Activated effector memory CD4-positive, alpha-beta T cell treated with Interleukin-2 at 50 U/mL for 16 hours (primary cell): ENCODE data around the gene PRDM5.
A peak's percentile ranks its signal among the peaks of the same experiment; 100 is the strongest.

Experiments used
- DNase-seq: peaks from one replicate; pipeline ENCODE4 v3.0.0-alpha.2; 2020

Gene PRDM5

DNA sequence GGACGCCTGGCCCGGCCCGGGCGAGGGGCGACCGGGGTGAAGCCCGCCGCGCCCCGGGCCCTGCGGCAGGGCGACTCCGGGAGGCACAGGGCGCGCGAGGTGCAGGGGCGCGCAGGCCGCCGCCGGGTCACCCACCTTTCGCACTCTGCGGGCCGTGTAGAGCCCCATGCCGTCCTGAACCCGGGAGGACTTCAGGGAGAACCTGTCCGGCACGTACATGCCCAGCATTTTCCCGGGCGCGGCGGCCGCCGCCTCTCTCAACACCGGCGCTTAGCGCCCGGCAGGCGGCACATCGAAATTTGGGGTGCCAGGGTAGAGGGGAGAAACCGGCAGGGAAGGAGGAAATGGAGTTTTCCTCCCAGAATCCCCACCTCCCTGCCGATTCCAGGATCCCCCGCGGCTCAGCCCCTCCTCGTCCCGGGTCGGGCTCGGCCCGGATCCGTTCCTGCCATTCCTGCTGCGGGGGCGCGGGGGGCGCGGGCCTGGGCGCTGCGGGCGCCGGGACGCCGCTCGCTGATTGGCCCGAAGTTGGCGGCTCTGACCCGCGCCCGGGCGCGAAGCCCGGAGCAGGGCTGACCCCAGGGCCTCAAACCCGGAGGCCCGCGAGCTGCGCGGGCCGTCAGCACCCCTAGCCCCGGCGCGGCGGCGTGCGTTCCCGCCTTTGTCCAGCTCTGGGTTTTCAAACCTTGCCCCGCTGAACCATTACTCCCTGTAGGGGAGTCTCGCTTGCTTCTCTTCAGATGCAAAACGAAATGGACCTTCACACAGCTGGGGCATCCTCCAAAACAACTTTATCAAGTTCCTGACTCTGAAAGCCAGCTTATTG is at the start of gene PRDM5:
TSS of gene PRDM5 (minus strand) at position 346 of the 826 bp plus-strand sequence. CDS start at position 228, 118 bp downstream.
- DNase-seq: peak; percentile 4

DNA sequence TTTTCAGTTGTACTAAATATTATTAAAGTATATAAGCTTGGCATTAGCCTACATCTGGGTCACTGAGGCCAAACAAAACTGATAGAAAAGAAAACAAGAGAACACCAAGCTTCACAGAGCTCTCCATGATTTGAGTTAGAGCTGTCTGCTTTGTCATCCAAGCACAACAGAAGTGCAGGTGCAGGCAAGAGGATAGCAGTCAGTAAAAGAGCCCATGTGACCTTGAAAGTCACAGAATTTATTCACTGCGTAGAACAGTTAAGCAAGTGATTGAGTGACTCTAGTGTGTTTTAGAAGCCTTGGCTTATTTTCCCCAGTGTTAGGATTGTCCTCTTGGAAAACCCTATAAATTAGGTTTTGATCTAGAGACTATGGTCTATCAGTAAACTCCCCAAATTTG is 49.4 kb upstream of the PRDM5 start:
- DNase-seq: no peak

DNA sequence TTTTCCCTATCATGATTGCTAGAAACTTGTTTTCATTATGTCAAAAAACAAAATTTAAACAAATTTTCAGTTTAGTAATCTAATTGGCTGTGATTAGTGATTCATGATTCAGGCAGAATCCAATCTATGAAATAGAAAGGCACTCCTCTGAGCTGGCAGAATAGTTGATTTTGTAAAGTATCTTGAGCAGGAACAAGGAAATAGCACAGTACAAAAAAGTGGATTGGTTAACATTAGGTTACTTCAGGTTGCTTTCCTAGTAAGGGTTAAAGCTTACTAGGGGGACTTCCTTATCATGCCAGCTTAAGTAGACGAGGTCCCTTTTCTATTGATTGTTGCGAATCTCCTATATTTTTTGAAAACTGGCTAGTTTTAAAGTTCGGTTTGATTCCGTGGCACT is 43.4 kb upstream of the PRDM5 start:
- no peak for DNase-seq

DNA sequence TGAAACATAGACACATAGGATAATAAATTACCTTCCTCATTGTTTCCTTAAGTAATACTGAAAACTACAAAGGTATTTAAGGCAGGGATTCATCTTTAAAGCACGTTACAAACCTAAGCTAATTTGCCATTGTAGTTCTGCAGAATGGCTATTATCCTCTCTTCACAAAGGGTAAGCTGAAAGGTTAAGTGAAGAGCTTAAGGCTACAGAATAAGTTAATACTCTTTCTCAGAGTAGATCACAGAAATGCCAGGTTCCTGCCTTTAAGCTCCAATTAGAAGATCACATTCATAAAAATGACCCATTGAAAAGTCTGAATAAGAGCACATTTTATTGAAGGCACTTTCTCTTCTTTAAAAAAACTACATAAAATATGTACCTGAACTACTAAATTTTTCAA is 42.1 kb upstream of the PRDM5 start:
- DNase-seq: no peak

DNA sequence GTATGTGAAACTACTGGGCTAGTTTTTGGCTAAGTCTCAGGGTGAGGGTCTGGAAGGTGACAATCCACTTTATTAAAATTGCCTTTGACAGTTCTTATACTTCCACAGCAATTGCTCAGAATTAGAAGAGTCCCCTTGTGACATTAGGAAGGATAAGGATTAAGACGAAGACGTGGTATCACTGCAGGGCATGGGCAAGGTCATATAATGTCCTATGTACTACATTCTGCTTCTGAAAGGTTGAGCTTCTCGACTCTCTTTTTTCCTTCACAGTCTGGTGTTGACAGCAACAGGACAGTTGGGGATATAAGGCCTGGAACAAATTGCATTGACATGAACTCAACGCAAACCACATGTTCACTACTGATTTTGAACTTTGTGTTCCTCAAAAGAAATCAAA is 40.9 kb upstream of the PRDM5 start:
- DNase-seq: no peak

DNA sequence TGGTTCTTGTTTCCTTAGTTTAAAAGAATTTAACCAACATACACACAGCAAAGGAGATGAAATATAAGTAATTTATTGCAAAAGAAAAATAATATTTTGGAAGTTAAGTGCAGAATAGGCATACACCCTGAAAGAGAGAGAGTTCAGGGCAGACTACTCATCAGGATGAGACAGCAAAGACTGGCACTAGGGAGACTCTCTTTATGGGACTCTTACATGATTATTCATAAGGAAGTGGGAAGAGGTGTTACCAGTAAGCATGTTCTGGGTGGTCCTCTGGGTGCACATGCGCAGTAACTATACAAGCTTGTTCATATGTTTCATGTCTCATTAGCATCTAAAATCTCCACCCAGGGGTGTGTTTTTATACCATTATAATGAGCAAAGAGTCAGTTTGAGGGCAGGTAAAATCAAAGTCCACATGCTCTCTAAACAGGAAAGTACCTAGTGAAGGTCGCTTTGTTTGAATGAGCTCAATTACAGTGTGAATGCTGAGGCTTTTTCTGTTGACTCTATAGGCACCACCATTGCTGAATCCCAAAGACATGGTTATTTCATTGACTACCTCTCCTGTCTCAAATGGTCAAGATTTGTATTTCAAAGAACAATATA is 38.2 kb upstream of the PRDM5 start:
- no peak for DNase-seq

DNA sequence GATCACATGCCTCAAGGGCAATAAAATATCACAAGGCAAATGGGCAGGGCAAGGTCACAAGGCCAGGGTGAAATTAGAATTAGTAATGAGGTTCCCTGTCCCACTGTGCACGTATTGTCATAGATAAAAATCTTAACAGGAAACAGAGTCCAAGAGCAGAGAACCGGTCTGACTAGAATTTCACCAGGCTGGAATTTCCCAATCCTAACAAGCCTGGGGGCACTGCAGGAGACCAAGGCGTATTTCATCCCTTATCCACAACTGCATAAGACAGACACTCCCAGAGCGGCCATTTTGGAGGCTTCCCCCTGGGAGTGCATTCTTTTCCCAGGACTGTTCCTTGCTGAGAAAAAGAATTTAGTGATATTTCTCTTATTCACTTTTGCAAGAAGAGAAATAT is 25.9 kb upstream of the PRDM5 start:
- DNase-seq: no peak

DNA sequence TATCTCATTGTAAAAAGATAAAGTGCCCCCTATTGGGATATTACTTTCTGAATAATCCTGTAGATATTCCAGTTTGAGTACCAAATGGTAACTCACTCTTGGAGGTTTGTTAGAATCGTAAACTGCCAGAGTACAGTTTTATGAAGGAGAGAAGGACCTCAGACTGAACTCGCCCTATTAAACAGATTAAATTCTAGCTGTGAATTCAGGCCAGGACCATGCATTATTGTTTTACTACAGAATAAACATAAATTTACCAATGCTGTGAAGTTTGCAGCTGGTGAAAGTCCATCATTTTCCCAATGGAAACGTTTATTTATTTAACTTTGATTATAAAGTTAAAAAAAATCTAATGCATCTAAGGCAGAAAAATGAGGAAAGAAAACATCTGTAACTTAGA is 20.2 kb upstream of the PRDM5 start:
- no peak for DNase-seq

DNA sequence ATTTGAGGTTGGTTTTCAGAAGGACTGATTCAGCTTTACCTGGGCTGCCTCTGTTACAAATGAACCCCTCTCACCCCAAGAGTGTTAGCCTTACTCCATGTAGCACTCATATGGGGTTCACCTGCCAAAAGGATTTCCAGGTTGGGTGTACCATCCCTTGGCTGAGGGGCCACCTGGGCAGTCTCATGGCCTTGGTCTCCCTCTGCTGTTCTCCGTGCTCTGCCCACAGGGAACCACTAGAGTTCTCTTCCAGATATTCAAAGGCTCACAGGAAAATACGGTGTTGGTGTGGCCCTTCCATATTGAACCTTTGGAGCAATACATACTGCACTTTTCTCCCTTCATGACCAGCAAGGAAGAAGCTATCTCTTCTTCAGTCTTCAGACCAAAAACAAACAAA is 18.0 kb upstream of the PRDM5 start:
- DNase-seq: no peak

DNA sequence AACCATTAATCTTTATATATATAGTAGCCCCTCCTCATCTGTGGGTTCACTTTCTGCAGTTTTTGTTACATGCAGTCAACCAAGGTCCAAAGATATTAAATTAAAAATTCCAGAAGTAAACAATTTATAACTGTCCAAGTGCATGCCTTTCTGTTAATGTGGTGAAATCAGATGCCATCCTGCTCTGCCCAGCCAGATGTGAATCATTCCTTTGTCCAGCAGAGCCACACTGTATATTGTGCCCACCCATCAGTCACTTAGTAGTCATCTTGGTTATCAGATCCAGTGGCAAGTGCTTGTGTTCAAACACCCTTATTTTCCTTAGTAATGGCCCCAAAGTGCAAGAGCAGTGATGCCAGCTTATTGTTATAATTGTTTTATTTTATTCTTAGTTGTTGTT is 17.2 kb upstream of the PRDM5 start:
- DNase-seq: no peak

DNA sequence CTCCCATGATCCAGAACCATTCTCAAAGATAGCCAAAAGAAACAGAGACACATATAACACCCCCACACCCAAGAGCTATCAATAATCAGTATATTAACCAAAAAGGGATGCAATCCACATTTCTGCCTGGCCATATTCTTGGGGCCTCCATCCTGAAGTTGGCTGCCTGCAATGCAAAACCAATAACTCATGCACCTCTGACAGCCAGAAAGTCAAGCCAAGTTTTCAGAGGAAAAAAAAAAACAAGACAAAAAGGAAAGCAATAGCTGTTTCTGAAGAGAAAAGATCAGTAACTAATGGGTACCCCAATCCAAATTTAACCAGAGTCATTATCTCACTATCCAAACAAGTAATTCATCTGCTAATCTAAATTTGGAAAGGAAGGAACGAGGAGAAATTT is 7.3 kb upstream of the PRDM5 start:
- DNase-seq: no peak

DNA sequence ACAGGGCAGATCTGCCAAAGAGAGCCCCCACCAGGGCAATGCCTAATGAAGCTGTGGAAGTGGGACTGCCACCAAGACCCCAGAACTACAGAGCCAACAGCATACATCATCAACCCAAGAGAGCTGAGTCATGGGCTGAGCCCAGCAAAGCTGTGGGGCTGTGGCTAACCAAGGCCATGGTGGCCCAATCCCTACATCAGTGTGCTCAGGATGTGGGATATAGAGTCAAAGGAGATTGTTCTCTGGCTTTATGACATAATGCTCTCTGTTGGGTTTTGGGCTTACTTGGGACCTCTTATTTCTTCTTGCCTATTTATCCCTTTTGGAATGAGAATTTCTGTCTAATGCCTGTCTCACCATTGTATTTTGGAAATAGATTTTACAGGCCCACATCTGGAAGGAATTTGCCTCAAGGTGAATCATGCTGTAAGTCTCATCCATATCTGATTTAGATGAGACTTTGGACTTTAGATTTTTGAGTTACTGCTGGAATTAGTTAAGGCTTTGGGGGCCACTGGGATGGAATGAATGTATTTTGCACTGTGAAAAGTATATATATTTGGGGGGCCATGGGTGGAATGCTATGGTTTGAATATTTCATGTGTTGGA is 5.4 kb upstream of the PRDM5 start:
- DNase-seq: no peak

DNA sequence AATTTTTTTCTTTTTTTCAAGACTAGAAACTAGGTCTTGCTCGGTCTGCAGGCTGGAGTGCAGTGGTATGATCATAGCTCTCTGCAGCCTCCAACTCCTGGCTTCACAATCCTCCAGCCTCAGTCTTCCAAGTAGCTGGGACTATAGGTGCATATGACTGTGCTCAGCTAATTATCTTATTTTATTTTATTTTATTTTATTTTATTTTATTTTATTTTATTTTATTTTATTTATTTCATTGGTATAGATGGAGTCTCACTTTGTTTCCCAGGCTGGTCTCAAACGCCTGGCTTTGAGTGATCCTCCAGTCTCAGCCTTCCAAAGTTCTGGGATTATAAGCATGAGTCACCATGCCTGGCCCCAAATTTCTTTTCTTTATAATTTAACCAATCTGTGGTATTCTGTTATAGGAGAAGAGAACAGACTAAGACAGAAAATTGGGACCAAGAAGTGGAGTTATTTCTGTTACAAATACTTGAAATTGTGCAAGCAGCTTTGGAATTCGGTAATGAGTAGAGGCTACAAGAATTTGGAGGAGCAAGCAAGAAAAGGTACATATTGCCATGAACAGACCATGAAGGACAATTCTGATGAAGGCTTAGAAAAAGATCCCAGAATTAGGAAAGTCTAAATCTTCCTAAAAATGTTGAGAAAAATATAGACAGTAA is 4.0 kb upstream of the PRDM5 start:
- no peak for DNase-seq

DNA sequence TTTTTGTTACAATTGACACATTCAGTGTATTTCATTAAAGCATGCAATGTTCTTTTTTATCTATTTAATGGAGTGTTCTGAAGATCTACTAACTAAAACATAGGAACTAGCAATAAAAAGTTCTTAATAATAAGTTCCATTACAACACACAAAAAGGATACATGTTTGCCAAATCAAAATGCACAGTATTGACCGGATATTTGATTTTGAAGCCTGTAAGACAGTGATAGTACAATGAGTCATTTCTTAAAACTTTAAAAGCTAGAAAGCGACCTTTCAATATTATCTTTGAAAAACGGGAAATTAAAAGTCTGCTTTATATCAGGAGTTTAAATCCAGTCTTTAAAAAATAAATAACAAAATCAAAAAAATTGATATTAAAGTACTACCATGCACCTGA is 2.4 kb upstream of the PRDM5 start:
- no peak for DNase-seq

DNA sequence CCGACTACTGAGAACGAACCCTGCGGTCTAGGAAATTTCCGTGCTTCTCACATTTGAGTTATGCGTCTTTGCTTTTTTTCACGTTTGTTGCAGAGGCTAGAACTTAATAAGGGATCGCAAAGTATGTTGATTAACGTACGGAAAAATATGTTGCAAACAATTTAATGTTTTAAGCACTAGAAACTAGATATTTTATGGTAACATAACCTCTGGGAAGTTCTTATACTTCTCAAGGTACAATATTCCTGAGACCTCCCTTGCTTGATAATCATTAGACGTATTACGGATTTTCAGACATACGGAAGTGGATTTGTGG is 639 bp upstream of the PRDM5 start:
- DNase-seq: no peak

DNA sequence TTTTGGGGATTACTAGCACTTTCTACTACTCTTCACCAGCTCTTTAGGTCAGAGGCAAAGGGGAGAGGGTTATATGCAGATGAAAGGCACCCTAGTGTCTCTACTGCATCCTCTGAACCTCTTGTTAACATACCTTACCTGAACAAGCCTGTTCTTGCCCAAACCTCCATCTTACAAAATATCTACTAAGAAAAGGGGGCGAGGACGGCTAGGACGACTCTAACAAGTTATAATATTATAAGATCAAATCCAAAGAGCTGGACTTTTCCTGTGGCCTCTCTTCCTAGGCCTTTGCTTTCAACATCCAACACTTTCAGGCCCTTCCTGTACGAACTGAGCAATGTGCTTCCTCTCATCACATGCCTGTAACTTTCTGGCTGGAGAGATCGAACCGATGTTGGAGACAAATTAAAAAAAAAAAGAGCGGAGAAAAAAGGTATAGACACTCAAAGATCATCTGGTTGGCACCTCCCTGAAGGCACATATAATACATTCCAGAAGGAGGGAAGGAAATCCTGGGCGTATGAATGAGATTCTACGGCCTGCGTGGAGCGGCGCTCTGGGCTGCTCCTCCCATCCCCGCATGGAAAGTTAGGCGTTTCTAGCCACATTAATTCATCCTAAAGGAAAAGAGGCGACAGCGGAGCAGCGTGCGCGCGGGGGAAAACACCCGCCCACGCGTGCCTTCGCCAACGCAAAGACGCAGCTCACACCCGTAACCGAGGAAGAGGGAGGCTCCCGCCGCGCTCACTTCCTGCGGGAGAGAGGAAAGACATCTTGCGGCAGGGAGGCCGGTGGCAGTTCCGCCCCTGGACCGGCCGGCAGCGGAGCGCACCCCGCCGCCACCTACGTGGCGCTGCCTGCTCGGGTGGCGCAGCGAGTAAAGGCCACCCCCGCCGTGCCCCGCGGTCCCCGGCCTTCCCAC is 808 bp downstream of the PRDM5 start:
- no peak for DNase-seq

DNA sequence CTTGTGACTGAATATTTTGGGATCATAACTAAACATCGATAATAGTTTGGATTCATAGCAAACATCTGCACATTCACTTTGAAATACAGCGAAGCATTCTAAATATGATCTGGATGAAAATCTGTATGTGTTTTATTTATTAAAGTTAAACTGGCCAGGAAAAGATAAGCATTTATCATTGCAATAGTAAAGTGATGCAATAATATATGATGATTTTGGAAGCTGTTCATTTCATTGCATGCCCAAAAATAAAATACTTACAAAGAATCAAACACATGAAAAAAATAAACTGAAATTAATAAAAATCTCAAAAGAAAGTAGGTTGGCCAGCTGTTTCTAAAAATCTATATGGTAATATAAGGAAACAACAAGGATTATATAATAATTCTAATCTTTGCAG is 1.9 kb downstream of the PRDM5 start:
- no peak for DNase-seq

DNA sequence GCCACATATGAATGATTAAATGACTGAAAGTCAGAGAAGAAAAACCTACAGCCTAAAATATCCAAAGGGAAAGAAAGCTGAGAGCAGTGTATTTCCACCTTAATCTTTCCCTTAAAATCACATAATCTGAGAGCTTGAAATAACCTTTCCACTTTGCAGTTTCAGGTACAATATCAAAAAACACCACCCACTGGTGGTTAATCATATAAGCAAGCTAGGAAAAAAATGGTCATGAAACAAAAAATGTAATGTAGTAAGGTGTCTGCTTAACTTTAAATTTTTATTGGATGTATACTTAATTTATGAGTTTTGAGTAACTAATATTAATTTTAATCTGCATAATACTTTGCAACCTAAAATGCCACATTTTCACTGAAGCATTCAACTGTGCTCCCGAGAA is 3.2 kb downstream of the PRDM5 start:
- DNase-seq: no peak

DNA sequence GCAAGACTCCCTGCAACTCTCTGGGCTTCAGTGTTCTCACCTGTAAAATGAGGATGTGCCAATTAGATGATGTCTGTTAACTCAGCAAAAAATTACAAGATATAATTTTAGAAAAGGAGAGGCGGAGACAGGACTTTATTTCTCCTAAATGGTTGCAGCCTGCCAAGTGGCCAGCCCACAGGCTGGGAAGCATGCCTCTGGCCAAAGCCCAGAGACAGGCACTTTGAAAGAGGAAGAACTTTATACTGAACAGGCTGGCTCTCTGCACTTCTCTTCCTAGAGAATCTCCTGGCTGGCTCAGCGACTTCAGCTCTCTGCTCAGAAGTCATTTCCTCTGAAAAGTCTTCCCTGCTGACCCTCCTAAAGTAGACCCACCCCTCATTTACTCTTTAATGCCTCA is 3.7 kb downstream of the PRDM5 start:
- no peak for DNase-seq

DNA sequence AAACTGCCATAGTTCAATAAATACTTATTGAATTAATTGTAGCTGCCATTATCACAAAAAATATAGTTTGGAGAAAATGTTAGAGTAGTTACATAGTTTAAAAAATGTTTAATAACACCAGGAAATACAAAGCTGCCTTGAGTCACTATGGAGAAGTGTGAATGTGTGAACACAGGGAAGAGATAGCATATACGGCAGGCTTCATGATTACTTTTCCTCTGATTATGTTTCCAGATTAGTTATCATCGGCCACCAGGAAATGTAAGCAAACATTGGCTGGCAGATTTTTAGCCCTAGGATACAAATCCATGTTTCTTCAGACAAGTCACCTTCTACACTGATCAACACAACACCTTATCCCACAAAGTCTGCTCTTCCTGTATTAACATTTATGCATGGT is 4.4 kb downstream of the PRDM5 start:
- no peak for DNase-seq

DNA sequence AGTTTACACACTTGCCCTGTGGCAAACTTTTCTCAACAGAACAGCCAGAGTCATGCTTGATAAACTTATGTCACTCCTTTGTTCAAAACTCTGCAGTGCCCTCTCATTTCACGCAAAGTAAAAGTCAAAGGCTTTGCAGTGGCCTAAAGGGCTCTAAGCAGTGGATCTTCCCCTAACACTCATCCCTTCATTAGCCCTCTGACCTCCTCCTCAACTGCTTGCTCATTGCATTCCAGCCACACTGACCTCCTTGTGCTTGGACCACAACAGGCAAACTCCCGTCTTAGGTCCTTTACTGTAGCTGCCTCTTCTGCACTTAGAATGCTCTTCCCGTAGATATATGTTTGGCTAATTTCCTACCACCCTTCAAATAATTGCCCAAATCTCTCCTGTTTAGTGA is 5.6 kb downstream of the PRDM5 start:
- DNase-seq: no peak

DNA sequence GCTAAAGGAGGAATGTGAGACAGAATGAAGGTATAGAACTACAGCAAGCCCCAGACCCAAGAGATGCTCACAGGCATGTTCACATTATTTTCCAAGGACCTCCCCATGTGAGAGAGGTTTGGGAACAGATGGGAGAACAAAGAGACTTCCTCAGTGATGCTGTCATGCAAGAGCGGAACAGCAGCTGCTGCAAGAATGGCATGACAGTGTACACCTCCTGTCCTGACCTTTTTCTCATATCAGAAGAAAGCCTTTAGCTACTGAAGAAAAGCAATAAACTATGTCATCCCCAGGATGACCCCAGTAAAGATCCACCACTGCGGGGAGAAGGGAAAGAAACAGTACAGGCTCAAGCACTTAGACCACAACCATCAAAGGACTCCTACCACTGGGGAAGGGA is 7.2 kb downstream of the PRDM5 start:
- DNase-seq: no peak

DNA sequence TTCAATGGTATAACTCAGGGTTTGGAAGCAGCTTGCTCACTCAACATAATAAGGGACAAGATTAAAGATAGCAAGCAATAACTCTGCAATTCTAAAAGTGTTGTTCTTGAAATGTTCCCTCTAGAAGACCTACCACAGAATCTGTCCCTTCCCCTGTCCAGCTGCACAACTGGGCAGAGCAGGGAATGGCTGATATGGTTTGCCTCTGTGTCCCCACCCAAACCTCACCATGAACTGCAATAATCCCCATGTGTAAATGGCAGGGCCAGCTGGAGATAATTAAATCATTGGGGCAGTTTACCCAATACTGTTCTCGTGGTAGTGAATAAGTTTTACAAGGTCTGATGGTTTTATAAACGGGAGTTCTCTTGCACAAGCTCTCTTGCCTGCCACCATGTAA is 19.1 kb downstream of the PRDM5 start:
- no peak for DNase-seq
